Esophagus muscularis mucosa (tissue), 4 donors: Measurements from ENCODE around the gene ANKRD2. TPM values are rescaled to one million over a fixed set of nuclear protein-coding genes. Genes with fewer than 3 reads are reported as not detected.

Experiments
- DNase-seq: peaks from one replicate; pipeline ENCODE4 v3.0.0-alpha.2; 2017; ENCODE audit errors: extremely low spot score
- H3K27ac ChIP-seq, 4 donors: fragments of 200-600 bp; sonication (generic); replicated peaks in 1 of 4; 1 replicate in 3 of 4; 2 replicates in 1 of 4; pipeline ENCODE4 v1.5.1; 2016 to 2019; ENCODE audit warnings: mild to moderate bottlenecking in 1 of 4
- H3K27me3 ChIP-seq, 4 donors: fragments of 200-600 bp; sonication (generic); one replicate each; pipeline versions ENCODE4 v1.5.1 to v1.6.0; 2016 to 2019
- H3K36me3 ChIP-seq, 4 donors: fragments of 200-600 bp; sonication (generic); one replicate each; pipeline ENCODE4 v1.5.1; 2016 to 2019
- H3K4me1 ChIP-seq, 4 donors: fragments of 200-600 bp; sonication (generic); one replicate each; pipeline ENCODE4 v1.5.1; 2016 to 2019
- H3K4me3 ChIP-seq, 4 donors: fragments of 200-600 bp; sonication (generic); 1 replicate in 2 of 4; 2 replicates in 2 of 4; pipeline ENCODE4 v1.5.1; 2016 to 2019; ENCODE audit warnings: mild to moderate bottlenecking in 4 of 4, moderate library complexity in 1 of 4
- H3K9me3 ChIP-seq, 4 donors: fragments of 200-600 bp; sonication (generic); 1 replicate in 3 of 4; 2 replicates in 1 of 4; pipeline ENCODE4 v1.5.1; 2016 to 2019
- CTCF ChIP-seq, 3 experiments: fragments of 200-600 bp in 2 of 3; fragments of 450-650 bp in 1 of 3; sonication (generic) in 2 of 3; IDR thresholded peaks; one replicate each; pipeline ENCODE4 v1.5.1; 2017 to 2019; ENCODE audit warnings: antibody characterized with exemption in 3 of 3, mild to moderate bottlenecking in 2 of 3, moderate library complexity in 1 of 3
- EP300 ChIP-seq: sonication (generic); formaldehyde crosslinking; IDR thresholded peaks from one replicate; pipeline ENCODE4 v1.6.1; 2017; ENCODE audit warnings: antibody characterized with exemption
- POLR2A ChIP-seq: fragments of 450-650 bp; IDR thresholded peaks from one replicate; pipeline ENCODE4 v1.6.1; 2017; ENCODE audit warnings: antibody characterized with exemption, moderate library complexity, mild to moderate bottlenecking, low read depth
- POLR2AphosphoS5 ChIP-seq, 2 donors: sonication (generic); formaldehyde crosslinking; IDR thresholded peaks; one replicate each; pipeline ENCODE4 v1.6.1; 2017; ENCODE audit warnings: antibody characterized with exemption in 2 of 2
- WGBS: methylation state at CpG from one replicate; pipeline ENCODE4 v1.1.5; 2018; 5-methylcytosine and 5-hydroxymethylcytosine counted together
- intact Hi-C: fragments of 100-400 bp; cut with DNase I; formaldehyde crosslinking; loops from one replicate; pipeline ENCODE4 v1.15.1; 2023
- total RNA-seq, 4 donors: library from RNA; depleted of rRNA; stranded (reverse); fragments of >200 nt; gene quantifications; one replicate each; pipeline versions ENCODE4 v1.1.0 to v1.2.1, GENCODE V29; 2016

ANKRD2 gene
- total RNA-seq, 4 donors from 2014 or later: 0.33 to 1.6 (median 1.2) TPM; not detected in 1

DNA sequence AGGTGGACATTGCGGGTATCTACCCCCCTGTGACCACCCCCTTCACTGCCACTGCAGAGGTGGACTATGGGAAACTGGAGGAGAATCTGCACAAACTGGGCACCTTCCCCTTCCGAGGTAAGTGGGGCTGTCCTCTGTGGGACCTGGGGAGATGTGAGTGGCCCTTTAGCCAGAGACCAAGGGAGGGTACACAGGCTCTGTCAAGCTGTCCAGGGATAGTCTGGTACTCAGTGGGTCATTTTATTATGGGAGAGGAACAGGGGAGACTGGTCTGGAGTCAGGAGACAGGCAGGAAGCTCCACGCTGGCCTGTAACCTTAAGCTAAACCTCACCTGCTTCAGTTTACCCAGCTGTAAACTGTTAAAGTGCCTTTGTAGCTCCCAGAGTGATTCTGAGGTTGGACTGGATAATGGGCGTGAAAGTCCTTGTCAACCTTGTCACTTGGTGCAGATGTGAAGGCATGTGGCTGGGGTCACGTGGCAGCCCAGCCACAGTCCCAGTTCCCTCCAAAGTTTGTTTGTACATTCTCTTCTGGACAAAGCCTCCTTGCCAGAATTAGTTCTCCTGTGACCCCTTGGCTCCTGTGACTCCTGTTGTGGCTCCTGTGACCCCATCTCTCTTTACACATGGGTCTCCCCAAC lies 12.3 kb downstream of the ANKRD2 start:
- Histone ChIP-seq H3K4me3 (no peak overlapping the region), H3K4me1 (peaks cover 4 to 10% (median 6%) of the 10 kb centered on the region in 4 donors), H3K9me3 (no peaks in the 10 kb centered on the region), H3K36me3 (peaks cover 0 to 11% (median 0%) of the 10 kb centered on the region in 4 donors), H3K27me3 (no peaks in the 10 kb centered on the region), H3K27ac (no peak overlapping the region)
- intact Hi-C loops: no loop called here
- TF ChIP-seq POLR2A: no peak
- TF ChIP-seq POLR2AphosphoS5 (IDR thresholded peaks at IDR 0.05): no peak
- no peak for TF ChIP-seq CTCF (IDR thresholded peaks at IDR 0.05)
- no peak for TF ChIP-seq EP300
- 83% methylated on average over 3 of the region's 5 CpGs for WGBS
- DNase-seq: no peak

DNA sequence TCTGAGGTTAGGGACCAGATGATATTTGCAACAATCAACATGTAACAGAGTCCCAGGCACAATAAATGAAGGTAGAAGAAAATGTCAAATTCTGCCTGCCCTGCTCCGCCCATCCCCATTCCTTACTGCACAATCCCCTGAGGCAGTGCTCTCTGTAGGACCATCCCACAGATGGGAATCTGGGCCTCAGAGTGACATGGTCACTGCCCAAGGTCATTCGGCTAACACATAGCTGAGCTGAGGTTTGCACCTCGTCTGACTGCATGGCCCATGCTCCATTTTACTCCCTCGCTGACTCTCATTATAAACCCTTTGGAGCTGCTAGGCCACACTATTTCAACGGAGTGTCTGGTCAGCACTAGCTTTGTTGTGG lies 12.8 kb downstream of the ANKRD2 start:
- TF ChIP-seq EP300: no peak
- no peak for TF ChIP-seq CTCF (IDR thresholded peaks at IDR 0.05)
- no peak for TF ChIP-seq POLR2AphosphoS5 (IDR thresholded peaks at IDR 0.05)
- TF ChIP-seq POLR2A: no peak
- Histone ChIP-seq H3K27me3 (no peaks in the 10 kb centered on the region), H3K4me1 (peaks cover 4 to 10% (median 6%) of the 10 kb centered on the region in 4 donors), H3K36me3 (peaks cover 0 to 8% (median 0%) of the 10 kb centered on the region in 4 donors), H3K27ac (no peak overlapping the region), H3K4me3 (no peak overlapping the region), H3K9me3 (no peaks in the 10 kb centered on the region)
- WGBS: 93% methylated on average over 5 of the region's 5 CpGs
- intact Hi-C loops: no loop called here
- no peak for DNase-seq

DNA sequence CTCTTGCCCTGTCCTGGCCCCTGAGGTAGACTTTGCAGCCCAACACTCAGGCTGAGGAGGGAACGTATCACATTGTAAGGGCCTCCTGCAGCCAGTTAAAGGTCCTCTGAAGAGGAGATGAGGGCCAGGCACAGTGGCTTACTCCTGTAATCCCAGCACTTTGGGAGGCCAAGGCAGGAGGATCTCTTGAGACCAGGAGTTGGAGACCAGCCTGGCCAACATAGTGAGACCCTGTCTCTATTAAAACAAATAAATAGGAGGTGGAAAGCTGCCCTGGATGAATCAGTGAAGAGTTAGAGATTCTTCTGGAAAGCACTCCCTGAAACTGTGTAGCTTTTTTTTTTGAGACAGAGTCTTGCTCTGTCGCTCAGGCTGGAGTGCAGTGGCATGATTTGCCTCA lies 14.6 kb downstream of the ANKRD2 start:
- DNase-seq: no peak
- WGBS: 94% methylated on average over 2 of the region's 2 CpGs
- no peaks in the 10 kb centered on the region for H3K27me3 ChIP-seq
- H3K36me3 ChIP-seq: no peaks in the 10 kb centered on the region
- no peak overlapping the region for H3K4me3 ChIP-seq
- H3K27ac ChIP-seq: no peak overlapping the region
- TF ChIP-seq POLR2A (no peak), EP300 (no peak), CTCF (IDR thresholded peaks at IDR 0.05) (no peak), POLR2AphosphoS5 (IDR thresholded peaks at IDR 0.05) (no peak)
- peaks cover 4 to 10% (median 6%) of the 10 kb centered on the region in 4 donors for H3K4me1 ChIP-seq
- H3K9me3 ChIP-seq: no peaks in the 10 kb centered on the region
- intact Hi-C loops: no loop called here

- intact Hi-C loops: no loop called here
- Histone ChIP-seq H3K4me1 (peaks cover 6 to 20% (median 15%) of the 10 kb centered on the region in 4 donors), H3K9me3 (no peaks in the 10 kb centered on the region), H3K4me3 (no peak within 1 kb of the TSS), H3K36me3 (no peaks in the 10 kb centered on the region), H3K27me3 (no peaks in the 10 kb centered on the region), H3K27ac (no peak within 1 kb of the TSS)
- no peak for DNase-seq
- WGBS: no CpG with 5 or more reads among the region's 3 CpGs
- no peak for TF ChIP-seq POLR2A
These were observed 16.9 kb downstream of the ANKRD2 start, which contains the start of gene C10orf62 for GRCh38 chr10:97589479-97589878. Gene C10orf62 (plus strand): TSS chr10:97589721. CDS start chr10:97589898, 177 bp downstream.

DNA sequence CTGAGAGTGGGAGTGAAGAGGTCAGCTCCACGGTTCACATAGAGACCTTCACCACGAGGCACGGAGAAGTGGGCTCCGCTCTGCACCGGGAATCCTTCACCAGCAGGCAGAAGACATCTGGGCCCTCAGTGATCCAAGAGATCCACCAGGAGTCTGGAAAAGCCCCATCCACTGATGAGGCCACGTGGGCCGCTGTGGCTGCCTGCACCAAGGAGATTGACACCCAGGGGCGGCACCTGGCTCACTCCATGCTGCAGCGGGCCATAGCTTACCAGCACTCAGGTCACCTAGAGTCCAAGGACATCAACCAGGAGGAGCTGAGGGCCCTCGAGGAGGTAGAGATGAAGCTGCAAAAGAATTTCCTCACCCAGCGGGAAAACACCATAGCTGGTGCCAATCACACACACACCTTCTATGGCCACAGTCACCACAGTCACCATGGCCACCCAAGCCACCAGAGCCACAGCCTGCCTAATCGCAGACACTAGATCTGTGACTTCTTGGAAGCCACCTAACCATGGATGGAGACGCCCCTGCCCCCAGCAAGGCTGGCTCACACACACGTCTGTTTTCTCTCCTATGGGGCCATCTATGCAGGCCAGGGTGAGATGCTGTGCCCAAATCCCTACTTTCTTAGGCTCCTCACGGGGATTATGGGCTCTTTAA lies 17.6 kb downstream of the ANKRD2 start:
- WGBS: 91% methylated on average over 11 of the region's 15 CpGs

More for the DNA sequence above, 17.6 kb downstream of the ANKRD2 start:
- no peak for TF ChIP-seq POLR2A
- no peak for TF ChIP-seq EP300
- no peak for TF ChIP-seq CTCF (IDR thresholded peaks at IDR 0.05)
- TF ChIP-seq POLR2AphosphoS5 (IDR thresholded peaks at IDR 0.05): no peak
- Histone ChIP-seq H3K27ac (no peak overlapping the region), H3K27me3 (no peaks in the 10 kb centered on the region), H3K4me1 (peaks cover 6 to 28% (median 19%) of the 10 kb centered on the region in 4 donors), H3K4me3 (no peak overlapping the region), H3K9me3 (no peaks in the 10 kb centered on the region), H3K36me3 (no peaks in the 10 kb centered on the region)
- intact Hi-C loops: no loop called here
- DNase-seq: no peak
